ENCODE data around the gene CYP24A1.

DNA sequence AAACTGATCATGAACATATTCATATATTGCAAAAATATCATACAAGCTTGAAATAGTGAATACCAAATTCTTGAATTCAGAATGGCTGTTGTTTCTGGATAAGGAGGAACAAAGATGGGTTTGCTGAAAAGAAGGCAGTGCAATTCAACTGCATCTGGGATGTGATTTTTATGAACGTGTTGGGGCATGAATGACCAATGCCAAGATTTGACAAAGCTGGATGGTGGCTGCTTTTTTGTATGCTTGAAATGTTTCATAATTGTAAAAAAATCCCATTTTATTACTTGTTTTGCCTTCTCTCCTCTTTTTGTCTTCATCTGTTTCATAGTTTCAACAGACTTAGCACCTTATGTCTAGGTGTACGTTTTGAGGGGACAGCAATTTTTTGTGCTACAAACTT lies 66.6 kb downstream of the CYP24A1 start:
- TF ChIP-seq, protein P1, sequence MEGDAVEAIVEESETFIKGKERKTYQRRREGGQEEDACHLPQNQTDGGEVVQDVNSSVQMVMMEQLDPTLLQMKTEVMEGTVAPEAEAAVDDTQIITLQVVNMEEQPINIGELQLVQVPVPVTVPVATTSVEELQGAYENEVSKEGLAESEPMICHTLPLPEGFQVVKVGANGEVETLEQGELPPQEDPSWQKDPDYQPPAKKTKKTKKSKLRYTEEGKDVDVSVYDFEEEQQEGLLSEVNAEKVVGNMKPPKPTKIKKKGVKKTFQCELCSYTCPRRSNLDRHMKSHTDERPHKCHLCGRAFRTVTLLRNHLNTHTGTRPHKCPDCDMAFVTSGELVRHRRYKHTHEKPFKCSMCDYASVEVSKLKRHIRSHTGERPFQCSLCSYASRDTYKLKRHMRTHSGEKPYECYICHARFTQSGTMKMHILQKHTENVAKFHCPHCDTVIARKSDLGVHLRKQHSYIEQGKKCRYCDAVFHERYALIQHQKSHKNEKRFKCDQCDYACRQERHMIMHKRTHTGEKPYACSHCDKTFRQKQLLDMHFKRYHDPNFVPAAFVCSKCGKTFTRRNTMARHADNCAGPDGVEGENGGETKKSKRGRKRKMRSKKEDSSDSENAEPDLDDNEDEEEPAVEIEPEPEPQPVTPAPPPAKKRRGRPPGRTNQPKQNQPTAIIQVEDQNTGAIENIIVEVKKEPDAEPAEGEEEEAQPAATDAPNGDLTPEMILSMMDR (conservative IDR thresholded peaks at IDR 0.05; ENCODE audit: low read depth, low read length), result no peak
- TF ChIP-seq EZH2 (IDR thresholded peaks at IDR 0.05; ENCODE audit: low read length, unreplicated experiment) (no peak), EZH2phosphoT487 (IDR thresholded peaks at IDR 0.05; ENCODE audit: borderline replicate concordance, low read length) (no peak)

Measured in PC-3 (cell line).